Measurements from ENCODE around the gene IL22RA1.

Gene IL22RA1

GRCh38 chr1:24164004-24164403 is 21.1 kb upstream of the IL22RA1 start:
- DNase-seq: no peak

GRCh38 chr1:24162201-24162600 is 19.3 kb upstream of the IL22RA1 start:
- no peak for DNase-seq

DNA sequence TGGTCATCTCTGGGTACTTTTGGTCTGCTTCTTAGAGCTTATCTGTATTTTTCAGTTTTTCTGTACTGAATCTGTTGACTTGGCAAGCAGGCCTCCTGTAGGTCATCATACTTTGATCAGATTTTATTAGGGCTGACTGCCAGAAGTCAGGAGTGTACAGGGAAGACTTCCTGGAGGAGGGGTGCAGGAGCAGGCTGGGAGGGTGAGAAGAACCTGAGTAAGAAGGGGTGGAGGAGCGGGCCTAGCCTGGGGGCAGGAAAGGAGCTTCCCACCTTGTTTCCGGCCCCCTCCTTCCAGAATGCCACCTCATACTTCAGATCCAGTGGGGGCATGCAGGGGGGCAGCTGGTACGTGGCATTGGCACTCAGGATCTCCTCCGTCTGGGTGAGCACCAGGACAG is 18.3 kb upstream of the IL22RA1 start:
- DNase-seq: no peak

DNA sequence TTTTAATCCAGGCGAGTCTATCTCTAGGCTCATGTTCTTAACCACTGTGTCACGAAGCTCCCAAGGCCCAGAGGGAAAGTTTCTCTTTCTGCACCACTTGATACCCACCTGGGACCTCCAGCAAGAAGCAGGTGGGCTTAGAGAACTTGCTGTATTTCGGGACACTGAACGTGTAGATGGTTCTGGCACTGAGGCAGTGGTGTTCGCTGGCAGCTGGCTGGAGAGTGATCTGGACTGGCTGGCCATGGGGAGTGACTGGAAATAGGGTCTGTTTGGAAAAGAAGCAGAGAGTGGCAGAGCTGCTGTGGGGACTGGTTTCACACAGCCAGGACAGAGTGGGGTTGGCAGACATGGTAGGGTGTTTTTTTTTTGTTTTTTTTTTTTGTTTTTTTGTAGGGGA is 16.4 kb upstream of the IL22RA1 start:
- no peak for DNase-seq

- DNase-seq: no peak
Measured at GRCh38 chr1:24157918-24158481, 15.1 kb upstream of the IL22RA1 start.

- DNase-seq: no peak
Measured at GRCh38 chr1:24156542-24157260, 13.8 kb upstream of the IL22RA1 start.

- peak; percentile 92 for DNase-seq
Measured at GRCh38 chr1:24155011-24155782, 12.3 kb upstream of the IL22RA1 start.

DNA sequence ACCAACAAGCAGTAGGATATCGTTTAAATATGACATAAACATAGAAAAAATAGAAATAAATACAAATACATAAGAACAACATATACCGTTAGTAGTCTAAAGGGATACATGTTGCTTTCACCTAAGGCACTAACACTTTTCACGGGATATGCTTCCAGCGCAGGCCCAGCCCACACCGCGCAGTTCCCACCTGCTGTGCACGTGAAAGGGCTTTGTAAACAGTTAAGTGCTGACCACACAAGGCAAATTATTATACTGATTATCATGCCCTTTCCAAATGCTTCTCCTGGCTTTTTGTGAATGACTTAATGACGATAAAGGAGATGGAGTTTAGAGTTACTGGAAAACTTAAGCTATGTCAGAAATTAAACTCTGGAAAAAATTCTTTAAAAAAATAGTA is 11.3 kb upstream of the IL22RA1 start:
- DNase-seq: peak; percentile 79

DNA sequence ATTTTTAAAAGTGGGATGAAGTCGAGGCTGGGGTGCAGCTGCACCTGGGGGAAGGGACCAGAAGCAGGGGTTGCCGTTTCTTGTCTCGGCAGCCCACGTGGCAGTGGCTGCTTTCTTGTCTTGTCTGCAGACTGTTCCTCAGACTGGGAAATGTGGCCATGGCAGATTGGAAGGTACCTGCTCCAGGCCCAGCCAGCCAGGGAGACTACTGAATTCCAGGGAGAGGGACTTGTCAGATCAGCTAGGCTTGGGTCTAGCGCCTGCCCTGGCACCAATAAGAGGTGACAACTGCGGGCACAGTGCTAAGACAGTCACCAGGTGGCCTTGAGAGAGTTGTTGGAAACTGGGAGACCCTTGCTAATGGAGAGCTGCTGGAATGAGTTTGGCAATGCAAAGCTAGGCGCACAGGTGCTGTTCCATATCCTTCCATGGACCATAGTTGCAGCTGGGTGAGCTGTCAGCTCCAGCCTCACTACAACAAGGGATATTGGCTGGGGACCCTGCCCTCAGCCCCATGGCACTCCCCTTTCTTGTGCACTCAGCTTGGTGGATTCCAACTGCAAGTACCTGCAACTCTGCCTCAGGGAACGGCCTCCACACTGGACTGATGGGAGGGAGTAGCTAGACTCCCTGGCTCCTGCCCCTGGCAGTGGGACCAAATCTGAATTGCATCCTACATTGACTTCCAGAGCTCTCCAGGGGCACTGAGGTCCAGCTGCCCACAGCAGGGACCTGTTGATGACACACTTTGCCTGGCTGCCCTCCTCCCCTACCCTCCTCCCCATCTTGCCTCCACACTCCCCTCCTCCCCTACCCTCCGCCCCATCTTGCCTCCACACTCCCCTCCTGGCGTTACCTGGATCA is 9.9 kb upstream of the IL22RA1 start:
- DNase-seq: no peak

DNA sequence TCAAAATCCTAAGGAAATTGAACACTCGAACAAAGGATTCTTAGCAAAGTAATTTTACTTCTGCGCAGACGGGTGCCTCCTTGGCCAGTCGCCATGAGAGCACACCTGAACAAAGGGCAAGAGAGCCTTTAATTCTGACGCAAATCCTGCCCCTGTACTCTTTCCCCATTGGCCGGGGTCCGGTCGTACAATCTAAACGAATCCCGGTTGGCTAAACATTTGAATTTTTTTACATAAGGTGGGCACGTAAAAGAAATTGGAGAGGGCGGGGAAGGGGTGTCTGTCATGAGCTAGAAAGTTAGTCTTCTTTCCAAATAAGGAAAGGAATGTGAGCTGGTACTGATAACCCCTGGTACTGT is 8.2 kb upstream of the IL22RA1 start:
- peak; percentile 29 for DNase-seq

DNA sequence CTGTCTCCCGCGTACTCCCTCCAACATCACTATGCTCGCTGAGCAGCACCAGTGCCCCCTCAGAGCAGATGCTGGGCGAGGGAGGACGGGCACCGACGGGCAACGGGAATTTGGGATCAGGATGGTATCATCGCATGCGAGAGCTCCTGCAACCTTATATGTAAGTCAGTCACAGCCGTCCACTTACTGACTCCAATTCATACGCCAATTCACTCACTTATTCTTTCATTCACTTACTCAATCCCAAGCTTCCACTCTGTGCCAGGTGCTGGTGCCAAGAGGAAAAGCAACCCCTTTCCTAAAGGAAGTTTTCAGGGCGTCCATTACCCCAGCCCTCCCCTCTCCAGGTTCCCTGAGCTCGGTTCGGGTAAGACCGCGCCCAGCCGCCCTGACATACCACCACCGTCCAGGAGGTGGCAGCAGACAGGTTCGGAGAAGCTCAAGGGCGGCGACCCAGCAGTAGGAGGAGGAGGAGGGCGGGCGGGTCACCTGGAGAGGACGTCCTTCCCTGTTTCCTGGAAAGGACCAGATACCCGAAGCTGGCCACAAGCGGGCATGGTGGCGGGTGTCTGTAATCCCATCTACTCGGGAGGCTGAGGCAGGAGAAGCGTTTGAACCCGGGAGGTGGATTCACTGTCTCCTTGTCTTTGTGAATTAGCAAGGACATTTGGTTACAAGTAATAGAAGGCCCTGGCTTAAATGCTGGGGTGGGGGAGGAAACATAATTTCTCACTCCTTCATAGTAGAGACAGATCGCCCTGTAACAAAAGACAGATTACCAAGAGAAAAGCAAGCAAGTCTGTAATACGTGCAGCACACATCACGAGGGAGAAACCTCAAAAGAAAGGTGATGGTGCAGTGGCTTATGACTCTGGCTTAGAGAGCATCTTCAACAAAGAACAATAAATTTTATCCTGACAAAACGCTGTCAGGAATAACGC is 7.6 kb upstream of the IL22RA1 start:
- peak; percentile 87 for DNase-seq

DNA sequence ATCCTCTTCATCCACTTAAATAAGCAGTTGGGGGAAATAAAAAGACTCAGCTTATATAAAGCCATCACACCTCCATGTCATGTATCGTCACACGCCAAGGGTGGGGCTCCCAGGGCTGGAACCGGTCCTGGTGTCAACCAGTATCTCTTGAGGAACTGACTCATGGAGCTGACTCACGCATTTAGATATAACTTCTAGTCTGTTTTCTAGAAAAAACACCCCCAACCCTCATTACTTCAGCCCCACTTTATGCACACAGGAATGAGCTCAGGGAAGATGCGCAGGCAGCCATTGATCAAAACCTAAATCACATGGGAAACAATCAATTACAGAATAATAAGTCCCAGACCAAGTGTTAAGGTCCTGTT is 6.9 kb upstream of the IL22RA1 start:
- DNase-seq: no peak

- no peak for DNase-seq
Measured at GRCh38 chr1:24147816-24148215, 4.9 kb upstream of the IL22RA1 start.

DNA sequence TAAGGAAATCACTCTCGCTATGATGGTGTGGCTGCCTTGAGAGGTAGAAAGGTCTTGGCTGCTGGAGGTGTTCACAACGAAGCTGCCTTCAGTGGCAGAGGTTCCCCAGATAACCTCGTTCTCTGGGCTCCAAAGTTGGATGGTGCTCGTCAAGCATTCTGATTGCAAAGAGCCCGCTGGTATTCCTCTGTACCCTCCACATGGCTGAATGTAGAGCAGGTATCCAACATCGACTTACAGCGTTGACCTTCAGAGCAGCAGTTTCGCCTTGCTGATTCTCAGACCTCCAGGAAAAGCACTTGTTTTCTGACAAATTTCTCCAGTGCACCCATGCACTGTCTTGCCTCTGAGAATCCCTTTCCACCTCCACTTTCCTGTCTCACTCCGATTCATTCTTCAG is 4.3 kb upstream of the IL22RA1 start:
- DNase-seq: no peak

DNA sequence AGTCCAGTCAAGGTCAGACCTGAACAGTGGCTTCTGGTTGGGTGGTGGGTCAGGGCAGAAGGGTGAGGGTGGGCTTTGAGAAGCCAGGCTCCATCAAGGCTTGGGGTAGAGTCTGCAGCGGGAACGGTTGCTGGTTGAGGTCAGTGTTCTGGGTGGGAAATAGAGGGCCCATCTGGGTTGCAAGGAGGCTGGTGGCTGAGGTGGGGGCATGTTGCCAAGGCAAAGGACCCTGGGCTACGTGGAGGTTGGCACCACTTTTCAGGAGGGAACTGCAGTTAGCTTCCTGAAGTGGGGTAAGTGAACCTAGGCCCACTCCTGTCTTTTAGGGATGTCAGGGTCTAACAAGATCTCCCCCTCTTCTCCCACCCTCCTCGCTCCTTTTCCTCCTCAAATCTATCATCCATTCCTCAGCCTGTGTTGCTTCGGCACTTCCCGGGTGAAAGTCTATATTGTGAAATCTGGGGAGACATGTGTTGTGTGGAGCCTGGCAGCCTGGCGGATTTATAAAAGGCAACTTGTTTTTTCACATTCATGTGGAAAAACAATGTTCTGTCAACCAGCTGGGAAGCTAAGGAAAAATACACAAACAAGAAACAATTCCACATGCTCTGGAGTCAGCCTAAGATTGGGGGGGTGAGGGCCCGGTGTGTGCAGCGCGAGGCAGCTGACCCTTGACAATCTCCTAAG is 1.5 kb downstream of the IL22RA1 start:
- DNase-seq: no peak

GRCh38 chr1:24140741-24141181 is 2.2 kb downstream of the IL22RA1 start:
- no peak for DNase-seq

GRCh38 chr1:24139841-24140425 is 3.0 kb downstream of the IL22RA1 start:
- no peak for DNase-seq

DNA sequence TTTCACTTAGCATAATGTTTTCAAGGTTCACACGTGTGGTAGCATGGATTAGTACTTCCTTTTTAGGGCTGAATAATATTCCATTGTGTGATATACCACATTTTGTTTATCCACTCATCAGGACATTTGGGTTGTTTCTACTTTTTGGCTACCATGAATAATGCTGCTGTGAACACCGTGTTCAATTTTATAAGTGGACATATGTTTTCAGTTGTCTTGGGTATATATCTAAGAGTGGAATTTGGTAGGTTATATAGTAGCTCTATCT is 3.8 kb downstream of the IL22RA1 start:
- no peak for DNase-seq

DNA sequence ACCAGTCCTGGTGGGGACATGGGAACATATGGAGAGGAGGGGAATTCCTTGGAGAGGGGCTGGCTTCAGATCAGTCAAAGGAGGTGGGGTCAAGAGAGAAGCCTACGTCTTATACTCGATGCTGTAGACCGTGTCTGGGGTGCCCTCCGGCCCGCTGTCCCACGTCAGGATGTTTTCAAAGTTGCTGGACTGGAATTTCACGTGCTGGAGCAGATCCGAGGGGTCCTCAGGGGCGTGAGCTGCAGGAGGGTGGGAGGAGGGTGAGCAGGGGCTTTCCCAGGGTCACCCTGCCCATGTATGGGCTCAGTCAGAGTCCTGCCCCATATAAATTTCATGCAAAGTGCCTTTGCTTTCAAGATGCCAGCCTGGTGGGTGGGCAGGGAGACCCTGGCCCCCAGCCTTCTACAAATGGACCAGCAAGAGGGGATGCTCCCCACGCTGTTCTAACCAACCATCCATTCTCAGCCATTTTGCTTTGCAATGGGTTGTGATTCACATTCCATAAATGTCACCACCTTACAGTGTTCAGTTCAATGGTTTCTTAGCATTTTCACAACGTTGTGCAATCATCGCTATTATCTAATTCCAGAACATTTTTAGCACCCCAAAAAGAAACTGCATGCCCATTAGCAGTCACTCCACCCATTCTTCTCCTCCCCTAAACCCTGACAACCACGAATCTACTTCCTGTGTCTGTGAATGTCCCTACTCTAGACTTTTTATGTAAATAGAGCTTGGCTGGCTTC is 4.3 kb downstream of the IL22RA1 start:
- no peak for DNase-seq

GRCh38 chr1:24136956-24137539 is 5.9 kb downstream of the IL22RA1 start:
- no peak for DNase-seq
